NCI-H1105 (cell line): Measurements from ENCODE around the gene GMPR.

Source experiments
- DNase-seq: peaks from one replicate; lab custom pipeline; 2025; lab: John Stamatoyannopoulos, UW

The GMPR gene

DNA sequence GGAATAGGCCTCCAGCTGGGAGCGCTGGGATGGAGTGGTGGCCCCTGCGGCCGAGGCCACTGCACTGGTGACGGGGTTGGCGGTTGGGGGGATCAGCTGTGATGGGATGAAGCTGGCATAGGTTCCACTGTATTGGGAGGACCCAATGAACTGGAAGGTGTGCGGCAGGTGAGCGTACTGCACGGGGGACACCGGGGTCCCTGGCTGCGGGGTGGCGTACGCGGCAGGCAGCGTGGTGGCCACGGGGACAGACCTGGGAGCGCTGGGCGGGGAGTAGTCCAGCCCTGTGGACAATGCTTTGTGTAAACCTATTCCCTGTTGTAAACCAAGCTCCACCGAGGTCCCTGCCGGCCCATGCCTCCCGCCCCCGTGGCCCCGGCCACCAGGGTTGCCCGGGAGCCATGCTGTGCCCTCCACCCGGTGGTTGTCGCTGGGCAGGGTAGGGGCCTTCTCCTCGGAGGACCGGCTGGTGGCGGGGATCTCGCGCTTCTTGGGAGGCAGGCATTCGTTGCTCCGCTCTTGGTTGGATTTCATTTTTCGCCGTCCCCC is 89.5 kb downstream of the GMPR start:
- no peak for DNase-seq

DNA sequence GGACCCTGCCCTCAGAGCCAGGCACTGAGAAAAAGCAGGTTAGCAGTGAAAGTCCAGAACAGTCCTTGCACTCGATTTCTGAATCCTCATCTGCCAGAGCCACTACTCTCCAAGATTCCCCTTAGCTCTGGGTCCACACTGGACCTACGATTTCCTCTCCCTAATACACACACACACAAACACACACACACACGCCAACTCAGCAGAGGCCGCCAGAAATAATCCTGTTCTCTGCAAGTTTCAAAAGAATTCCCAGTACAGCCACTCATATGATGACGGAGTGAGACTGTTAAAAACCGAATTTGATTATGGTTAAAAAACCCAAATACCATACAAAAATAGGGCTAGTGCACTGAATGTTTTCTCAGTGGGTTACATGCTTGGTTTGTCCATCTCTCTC is 90.8 kb downstream of the GMPR start:
- no peak for DNase-seq

DNA sequence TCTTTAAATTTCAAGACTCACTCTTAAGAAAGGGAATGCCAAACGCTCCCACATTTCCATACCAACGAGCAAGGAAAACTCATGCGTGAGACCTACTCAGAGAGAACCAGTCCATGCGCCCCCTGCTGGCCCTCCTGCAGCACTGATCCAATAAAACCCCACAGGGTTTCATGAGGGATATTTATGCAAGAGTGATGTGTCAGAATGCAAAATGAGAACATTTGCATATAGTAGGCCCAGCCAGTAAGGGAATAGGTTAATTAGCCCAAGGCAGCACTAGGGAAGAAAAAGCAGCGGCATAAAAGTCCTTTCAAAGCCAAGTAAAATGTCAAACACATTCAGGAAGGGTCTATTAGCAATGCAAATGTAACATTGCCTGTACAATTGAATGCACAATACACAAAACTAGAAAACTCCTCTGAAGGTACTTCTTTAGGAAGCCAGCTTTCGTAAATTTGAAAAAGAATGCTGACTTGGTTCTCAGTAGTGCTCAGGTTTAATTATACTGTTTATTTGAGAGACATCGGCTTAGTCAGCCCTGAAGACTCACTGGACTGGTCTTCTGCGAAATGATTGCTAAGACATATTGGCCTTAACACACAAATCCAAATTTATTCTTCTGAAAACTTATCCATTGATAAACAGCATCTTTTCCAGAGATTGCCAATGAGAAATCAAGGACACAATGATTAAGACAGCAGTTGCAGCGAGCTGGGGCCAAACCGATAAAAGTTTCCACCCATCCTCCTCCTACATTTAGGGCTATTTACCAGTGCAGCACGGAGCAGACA is 93.2 kb downstream of the GMPR start:
- peak; percentile 60 for DNase-seq

DNA sequence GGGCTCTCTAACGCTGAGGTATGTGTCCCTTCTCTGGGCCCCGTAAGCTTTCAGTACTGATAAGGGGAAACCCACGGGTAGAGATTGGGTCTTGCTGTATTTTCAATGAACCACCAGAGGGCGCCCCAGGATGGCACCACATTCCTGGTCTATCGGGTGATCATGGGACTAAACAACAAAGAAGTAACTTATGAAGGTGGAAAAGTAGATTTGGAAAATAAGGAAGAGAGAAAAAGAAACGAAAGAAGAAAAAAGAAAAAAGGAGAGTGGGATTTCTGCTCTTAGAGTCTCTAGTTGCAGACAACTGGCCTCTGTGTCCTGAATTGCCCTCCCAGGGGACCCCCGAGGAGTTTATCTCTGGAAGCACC is 93.8 kb downstream of the GMPR start:
- peak; percentile 55 for DNase-seq

DNA sequence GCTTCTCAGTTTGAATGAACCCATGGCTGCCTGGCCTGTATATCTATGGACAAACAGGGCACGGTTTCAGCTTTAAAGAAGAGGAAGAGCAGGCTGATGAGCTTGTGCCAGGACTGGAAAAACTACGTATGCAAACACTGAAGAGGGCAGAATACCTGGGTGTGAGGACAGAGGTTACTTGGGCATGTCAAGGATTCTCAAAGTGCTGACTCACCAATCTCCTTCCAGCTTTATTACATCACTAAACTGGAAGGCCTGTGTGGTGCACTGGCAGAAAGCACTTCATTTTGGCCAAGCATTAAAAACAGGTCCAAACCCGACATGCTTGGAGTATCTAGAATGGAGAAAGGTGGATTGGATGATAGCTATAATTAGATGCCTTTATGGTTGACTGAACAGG is 95.2 kb downstream of the GMPR start:
- DNase-seq: no peak

DNA sequence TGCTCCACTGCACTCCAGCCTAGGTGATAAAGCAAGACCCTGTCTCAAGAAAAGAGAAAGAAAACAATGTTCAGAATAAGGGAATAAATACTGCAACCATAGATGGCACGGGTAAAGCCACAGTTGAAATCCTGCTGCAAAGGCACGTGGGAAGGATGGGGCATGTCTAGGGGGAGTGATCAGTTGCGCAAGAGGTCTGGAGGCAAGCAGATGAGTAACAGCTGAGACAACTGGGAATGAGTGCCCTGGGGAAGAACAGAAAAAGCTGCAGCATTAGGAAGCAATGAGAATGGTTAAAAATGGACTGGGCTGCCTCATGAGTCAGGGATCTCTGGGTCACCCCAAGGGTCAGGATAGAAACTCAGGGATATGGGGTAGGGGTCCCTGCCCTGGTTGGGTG is 96.3 kb downstream of the GMPR start:
- no peak for DNase-seq

DNA sequence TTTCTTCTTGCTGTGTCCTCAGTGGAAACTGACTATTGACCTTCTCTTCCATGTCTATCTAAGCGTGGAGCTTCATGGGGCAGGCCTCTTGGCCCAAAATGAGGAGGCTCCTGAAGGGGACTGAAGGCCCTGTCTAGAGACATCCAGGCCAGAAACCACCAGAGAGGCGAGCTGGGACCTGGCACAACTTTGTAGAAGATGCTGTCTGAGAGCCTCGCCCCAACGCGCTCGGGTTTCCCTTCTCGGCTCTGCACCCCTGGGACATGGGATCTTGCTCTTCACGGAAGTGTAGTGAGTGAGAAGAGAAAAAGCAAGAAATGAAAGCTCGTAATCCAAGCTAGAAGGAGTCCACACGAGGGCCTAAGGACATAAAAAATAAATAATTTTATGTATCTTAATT is 96.8 kb downstream of the GMPR start:
- DNase-seq: no peak

DNA sequence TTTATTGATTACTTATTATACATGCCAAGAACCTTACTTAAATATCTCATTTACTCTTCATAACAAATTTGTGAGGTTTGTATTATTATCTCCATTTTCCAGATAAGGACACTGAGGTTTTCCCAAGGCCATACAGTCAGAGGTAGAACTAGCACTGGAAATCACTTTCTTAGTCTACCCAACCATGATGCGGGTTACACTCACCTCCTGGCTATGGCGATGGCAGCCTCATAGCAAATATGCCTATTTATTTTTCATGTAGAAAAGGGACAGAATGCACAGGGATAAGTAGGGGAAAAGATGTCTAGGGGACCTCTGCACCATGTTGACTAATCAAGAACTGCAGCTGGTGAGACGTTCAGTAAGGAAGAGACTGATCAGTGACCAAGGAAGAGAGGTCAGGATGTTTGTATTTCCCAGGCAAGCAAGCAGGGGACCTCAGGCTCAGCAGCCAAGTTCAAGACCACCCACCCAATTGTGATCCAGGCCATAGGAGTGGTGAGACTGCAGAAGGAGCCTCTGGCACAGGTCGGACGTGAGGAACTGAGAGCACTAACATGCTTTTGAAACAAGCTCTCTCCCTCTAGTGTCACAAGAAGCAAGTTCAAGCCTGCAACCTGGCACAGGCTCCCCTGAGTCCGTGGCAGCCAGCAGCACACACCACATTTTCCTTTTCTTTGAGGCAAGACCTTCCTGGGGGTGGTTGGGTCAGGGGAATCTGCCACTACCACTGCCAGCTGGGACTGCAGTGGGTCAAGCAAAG is 97.8 kb downstream of the GMPR start:
- DNase-seq: no peak

DNA sequence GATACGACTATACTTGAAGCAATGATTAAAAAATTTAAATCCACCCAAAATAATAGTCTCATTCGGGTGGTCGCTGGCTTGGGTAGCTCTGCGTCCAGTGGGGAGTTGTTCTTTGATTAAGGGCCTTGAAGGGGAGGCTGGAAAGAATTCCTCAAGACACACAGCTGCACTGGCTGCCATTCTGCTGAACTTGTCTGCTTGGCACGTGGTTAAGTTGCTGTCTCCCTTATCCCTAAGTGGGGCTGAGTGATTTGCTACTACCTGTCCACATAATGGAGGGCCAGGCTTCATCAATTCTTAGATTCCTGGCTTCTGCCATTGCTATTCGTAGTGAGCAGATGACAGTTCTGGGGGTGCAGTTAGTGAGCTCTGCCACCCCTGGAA is 98.5 kb downstream of the GMPR start:
- no peak for DNase-seq

DNA sequence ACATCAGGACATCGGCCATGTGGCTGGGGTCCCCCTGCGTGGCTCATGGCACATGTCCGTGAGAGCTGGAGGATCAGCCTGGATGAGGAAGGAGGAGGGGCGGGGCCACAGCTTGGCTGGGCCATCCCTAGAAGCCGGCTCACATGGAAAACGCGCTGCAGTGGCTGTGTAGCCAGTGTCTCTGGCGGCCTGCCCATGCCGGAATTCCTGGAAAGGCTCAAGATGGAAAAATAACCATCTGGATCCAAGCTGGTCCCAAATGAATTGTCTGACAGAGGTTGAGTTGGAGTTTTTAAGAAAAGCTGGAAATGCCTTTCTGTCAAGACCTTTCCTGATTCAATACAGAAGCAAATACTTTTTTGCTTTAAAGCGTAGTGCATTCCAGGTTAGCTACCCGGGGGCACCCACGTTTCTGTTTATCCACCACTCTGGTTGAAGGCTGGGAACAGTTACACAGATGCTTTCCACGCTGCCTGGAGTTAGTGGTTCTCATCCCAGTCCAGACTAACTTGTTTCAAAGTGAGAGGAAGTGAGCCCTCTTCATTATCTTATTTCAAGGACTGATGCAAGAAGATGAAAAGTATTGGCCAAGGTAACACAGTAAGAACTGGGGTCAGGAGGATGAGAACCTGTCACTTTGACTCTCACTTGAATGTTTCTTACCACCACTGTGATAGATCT is 99.0 kb downstream of the GMPR start:
- no peak for DNase-seq

DNA sequence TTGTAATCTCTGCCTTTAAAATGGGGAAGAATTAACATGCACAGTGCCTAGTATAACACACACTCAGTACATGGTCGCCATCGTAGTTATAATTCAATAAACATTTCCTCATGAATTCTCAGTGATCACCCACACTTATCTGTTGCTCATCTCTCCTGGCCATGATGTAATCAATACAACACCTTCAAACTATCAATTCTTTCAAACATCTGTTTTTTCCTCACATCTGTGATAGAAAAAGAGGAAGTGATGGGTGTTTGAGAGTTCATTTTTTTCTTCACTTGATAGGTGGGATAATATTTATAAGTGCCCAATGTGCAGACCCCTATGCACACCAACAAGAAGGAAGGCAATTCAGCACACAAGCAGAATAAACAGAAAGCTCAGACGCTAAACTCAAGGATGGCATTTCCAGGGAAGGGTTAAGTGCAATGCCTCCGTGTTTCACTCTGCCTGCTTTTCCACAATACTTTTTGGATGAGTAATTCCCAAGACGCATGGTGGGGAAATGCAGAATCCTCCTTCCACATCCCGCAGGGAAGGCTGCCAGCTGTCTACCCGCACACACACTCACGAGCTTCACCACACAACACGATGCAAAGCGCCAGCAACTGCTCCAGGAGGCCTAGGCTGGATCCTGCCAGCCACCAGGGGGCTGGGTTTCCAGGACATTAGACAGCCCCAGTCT is 100.3 kb downstream of the GMPR start:
- DNase-seq: no peak

DNA sequence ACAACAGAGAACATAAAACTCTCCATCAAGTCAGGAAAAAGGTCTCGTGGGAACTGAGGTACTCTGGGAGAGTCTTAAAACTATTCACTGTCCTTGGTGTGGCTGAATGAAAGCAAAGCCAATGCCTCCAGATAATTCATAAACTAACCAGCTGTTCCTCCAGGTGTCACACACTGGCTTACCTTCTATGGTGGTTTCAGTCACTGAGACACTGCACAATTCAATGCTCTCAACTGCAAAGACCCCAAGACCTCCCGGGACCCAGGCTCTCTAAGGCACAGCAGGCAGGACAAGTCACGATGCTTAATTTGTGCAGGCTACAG is 100.8 kb downstream of the GMPR start:
- DNase-seq: no peak

DNA sequence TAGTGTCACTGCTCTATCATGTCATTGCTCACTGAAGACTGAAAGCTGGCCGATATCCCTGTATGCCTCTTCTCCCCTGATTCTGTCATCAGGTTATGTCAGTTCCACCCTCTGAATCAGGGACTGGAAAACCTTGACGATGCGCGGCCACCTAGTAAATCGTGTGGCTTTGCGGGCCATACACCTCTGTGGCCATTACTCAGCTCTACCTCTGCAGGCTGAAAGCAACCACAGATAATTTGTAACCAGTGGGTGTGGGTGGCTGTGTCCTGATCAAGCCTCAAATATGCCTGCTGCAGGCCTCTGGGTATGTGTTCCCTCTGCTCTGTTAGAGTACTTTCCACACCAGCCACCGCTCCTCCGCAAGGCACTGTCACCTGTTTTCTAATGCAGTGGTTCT is 105.2 kb downstream of the GMPR start:
- DNase-seq: no peak

DNA sequence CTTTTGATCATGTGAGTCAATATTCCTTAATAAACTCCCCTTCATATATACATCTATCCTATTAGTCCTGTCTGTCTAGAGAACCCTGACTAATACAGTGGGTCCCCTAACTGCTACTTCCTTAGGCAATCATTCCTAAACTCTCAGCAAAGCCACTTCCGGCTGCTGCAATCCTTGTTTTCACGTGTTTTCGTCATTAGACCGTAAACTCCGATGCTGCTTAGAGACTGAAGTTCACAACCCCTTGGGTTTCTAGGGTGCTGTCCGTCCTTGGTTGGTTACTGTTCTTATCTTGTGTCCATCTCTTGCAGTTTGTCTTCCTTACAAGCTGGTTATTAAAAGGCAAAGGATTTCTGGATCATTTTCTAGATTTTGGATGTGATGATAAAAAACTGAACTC is 106.4 kb downstream of the GMPR start:
- no peak for DNase-seq
